Thyroid gland (tissue), 4 donors: ENCODE measurements around the gene MMP14. TPM values are rescaled to one million over a fixed set of nuclear protein-coding genes. Genes with fewer than 3 reads are reported as not detected.

Source experiments
- DNase-seq, 2 donors: peaks; one replicate each; pipeline ENCODE4 v3.0.0-alpha.2; 2019
- H3K27ac ChIP-seq, 3 donors: fragments of 200-600 bp; sonication (generic); 1 replicate in 2 of 3; 2 replicates in 1 of 3; pipeline ENCODE4 v1.5.1; 2016 to 2019; ENCODE audit warnings: mild to moderate bottlenecking in 1 of 3, moderate library complexity in 1 of 3
- H3K27me3 ChIP-seq: fragments of 200-600 bp; sonication (generic); one replicate; pipeline ENCODE4 v1.5.1; 2019
- H3K36me3 ChIP-seq, 2 donors: fragments of 200-600 bp; sonication (generic); one replicate each; pipeline ENCODE4 v1.5.1; 2016 to 2019
- H3K4me1 ChIP-seq, 2 donors: fragments of 200-600 bp; sonication (generic); one replicate each; pipeline ENCODE4 v1.5.1; 2017 to 2019
- H3K4me3 ChIP-seq, 3 donors: fragments of 200-600 bp; sonication (generic); replicated peaks in 1 of 3; 1 replicate in 2 of 3; 2 replicates in 1 of 3; pipeline ENCODE4 v1.5.1; 2016; ENCODE audit warnings: mild to moderate bottlenecking in 1 of 3
- H3K9me3 ChIP-seq: fragments of 200-600 bp; sonication (generic); one replicate; pipeline ENCODE4 v1.5.1; 2017
- CTCF ChIP-seq, 6 experiments: fragments of 200-600 bp in 3 of 6; fragments of 450-650 bp in 3 of 6; sonication (generic) in 3 of 6; IDR thresholded peaks; one replicate each; pipeline ENCODE4 v1.5.1; 2016 to 2019; ENCODE audit warnings: antibody characterized with exemption in 6 of 6, mild to moderate bottlenecking in 2 of 6, inconsistent platforms in 1 of 6, moderate library complexity in 1 of 6
- POLR2A ChIP-seq, 2 donors: fragments of 450-650 bp; IDR thresholded peaks; one replicate each; pipeline ENCODE4 v1.6.1; 2017; ENCODE audit warnings: antibody characterized with exemption in 2 of 2, mild to moderate bottlenecking in 2 of 2, moderate library complexity in 1 of 2
- WGBS, 2 donors: methylation state at CpG; one replicate each; pipeline ENCODE4 v1.1.5; 2017; 5-methylcytosine and 5-hydroxymethylcytosine counted together
- intact Hi-C: fragments of 100-400 bp; cut with DNase I; formaldehyde crosslinking; loops from one replicate; pipeline ENCODE4 v1.15.1; 2023
- total RNA-seq, 4 donors: library from RNA; depleted of rRNA; stranded (reverse); fragments of >200 nt; gene quantifications; one replicate each; pipeline ENCODE4 v1.2.3, GENCODE V29; 2016

The MMP14 gene
- total RNA-seq, 4 donors from 2014 or later: 59.7 to 119 (median 88.5) TPM

GRCh38 chr14:22793976-22794375 lies 42.4 kb upstream of the MMP14 start:
- H3K9me3 ChIP-seq: no peaks in the 10 kb centered on the region
- 74 to 78% methylated on average over 5 of the region's 5 CpGs for WGBS, 2 donors
- no peak overlapping the region for H3K27ac ChIP-seq
- intact Hi-C loops: no loop called here
- TF ChIP-seq POLR2A (IDR thresholded peaks at IDR 0.05): no peak
- TF ChIP-seq CTCF (IDR thresholded peaks at IDR 0.05): no peak
- no peak overlapping the region for H3K4me3 ChIP-seq
- H3K4me1 ChIP-seq: no peaks in the 10 kb centered on the region
- no peaks in the 10 kb centered on the region for H3K36me3 ChIP-seq
- no peaks in the 10 kb centered on the region for H3K27me3 ChIP-seq
- DNase-seq: no peak

- no peak overlapping the region for H3K4me3 ChIP-seq
- H3K36me3 ChIP-seq: no peaks in the 10 kb centered on the region
- no peaks in the 10 kb centered on the region for H3K4me1 ChIP-seq
- no peak overlapping the region for H3K27ac ChIP-seq
- DNase-seq: no peak
- no peak for TF ChIP-seq CTCF (IDR thresholded peaks at IDR 0.05)
- no peak for TF ChIP-seq POLR2A (IDR thresholded peaks at IDR 0.05)
- intact Hi-C loops: no loop called here
- no peaks in the 10 kb centered on the region for H3K9me3 ChIP-seq
- WGBS, 2 donors: 41 to 45% methylated on average over 7 of the region's 7 CpGs
- no peaks in the 10 kb centered on the region for H3K27me3 ChIP-seq
Observed at GRCh38 chr14:22794551-22794951, 41.8 kb upstream of the MMP14 start.

DNA sequence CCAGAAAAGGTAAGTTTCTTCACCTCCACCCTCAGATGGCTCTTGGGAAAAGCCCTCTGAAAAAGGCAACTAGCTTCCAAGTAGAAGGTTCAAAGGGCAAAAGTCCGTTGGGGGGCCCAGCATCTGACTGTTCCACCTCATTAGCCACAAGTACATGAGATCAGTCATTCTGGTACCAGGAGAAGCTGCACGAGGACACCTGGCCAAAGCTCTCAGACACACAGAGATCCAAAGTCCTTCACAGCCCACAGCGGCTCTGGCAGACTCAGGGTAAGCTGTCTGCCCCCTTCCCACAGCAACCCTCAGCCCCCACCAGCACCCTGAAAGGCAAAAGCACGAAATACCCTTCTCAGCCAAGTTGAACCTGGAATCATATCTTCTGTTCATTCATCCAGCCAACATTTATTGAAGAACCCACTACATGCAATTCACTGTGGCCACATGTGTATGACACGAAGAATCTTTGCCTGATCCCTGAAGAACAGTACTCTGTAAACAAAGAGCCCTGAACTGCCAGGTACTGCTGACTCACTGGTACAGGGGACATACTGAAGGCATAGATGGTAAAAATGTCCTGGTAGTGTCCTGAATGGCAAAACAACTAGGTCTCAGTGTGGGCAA lies 40.2 kb upstream of the MMP14 start:
- intact Hi-C loops: no loop called here
- Histone ChIP-seq H3K36me3 (no peaks in the 10 kb centered on the region), H3K4me3 (no peak overlapping the region), H3K9me3 (no peaks in the 10 kb centered on the region), H3K4me1 (no peaks in the 10 kb centered on the region), H3K27ac (no peak overlapping the region), H3K27me3 (no peaks in the 10 kb centered on the region)
- 53 to 67% methylated on average over 3 to 5 of the region's 5 CpGs for WGBS, 2 donors
- TF ChIP-seq CTCF (IDR thresholded peaks at IDR 0.05) (no peak), POLR2A (IDR thresholded peaks at IDR 0.05) (no peak)
- DNase-seq: no peak

- intact Hi-C loops: no loop called here
- no peaks in the 10 kb centered on the region for H3K4me1 ChIP-seq
- 59% methylated on average over 5 of the region's 5 CpGs for WGBS, 2 donors
- no peaks in the 10 kb centered on the region for H3K36me3 ChIP-seq
- no peak for TF ChIP-seq POLR2A (IDR thresholded peaks at IDR 0.05)
- no peak for TF ChIP-seq CTCF (IDR thresholded peaks at IDR 0.05)
- no peaks in the 10 kb centered on the region for H3K9me3 ChIP-seq
- H3K27ac ChIP-seq: no peak overlapping the region
- no peak overlapping the region for H3K4me3 ChIP-seq
- H3K27me3 ChIP-seq: no peaks in the 10 kb centered on the region
- DNase-seq: no peak
Observed at GRCh38 chr14:22797017-22797917, 39.1 kb upstream of the MMP14 start.

DNA sequence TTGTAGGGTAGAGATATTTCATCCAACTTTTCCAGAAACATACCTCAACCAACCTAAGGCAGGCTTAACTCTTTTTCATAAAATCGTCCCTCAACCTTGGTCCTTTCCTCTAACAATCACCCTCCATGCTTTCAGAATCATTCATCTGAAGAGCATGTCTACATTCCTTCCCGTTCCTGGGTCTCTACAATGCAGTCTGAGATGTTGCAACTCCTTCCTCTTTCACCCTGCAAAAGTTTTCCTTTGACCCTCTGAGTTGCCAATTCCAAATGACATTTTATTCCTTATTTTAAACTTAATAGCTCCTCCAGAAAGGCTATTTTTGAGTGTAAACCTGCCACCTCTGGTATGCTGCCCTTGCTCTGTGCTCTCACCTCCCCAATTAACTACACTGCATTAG lies 37.9 kb upstream of the MMP14 start:
- no peak for DNase-seq
- Histone ChIP-seq H3K4me3 (no peak overlapping the region), H3K27ac (no peak overlapping the region), H3K27me3 (no peaks in the 10 kb centered on the region), H3K9me3 (no peaks in the 10 kb centered on the region), H3K36me3 (no peaks in the 10 kb centered on the region), H3K4me1 (no peaks in the 10 kb centered on the region)
- intact Hi-C loops: no loop called here
- TF ChIP-seq CTCF (IDR thresholded peaks at IDR 0.05): no peak
- no peak for TF ChIP-seq POLR2A (IDR thresholded peaks at IDR 0.05)
- 32 to 40% methylated on average over 2 of the region's 2 CpGs for WGBS, 2 donors
